Raji (cell line): Measurements from ENCODE around the gene SLC37A4.

Experiments used
- POLR2A ChIP-seq: IDR thresholded peaks from 2 replicates; pipeline ENCODE4 v1.6.1; 2011; ENCODE audit warnings: low read depth, low read length, control low read depth; ENCODE audit not compliant: insufficient read depth

The SLC37A4 gene

DNA sequence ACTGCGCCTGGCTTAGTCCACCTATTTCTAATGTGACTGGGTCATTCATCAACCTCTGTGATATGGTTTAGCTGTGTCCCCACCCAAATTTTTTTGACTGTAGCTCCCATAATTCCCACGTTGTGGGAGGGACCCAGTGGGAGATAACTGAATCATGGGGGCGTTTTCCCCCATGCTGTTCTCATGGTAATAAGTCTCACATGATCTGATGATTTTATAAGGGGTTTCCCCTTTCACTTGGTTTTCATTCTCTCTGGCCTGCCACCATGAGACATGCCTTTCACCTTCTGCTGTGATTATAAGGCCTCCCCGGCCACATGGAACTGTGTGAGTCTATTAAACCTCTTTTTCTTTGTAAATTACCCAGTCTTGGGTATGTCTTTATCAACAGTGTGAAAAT is 24.0 kb downstream of the SLC37A4 start:
- no peak for TF ChIP-seq POLR2A

DNA sequence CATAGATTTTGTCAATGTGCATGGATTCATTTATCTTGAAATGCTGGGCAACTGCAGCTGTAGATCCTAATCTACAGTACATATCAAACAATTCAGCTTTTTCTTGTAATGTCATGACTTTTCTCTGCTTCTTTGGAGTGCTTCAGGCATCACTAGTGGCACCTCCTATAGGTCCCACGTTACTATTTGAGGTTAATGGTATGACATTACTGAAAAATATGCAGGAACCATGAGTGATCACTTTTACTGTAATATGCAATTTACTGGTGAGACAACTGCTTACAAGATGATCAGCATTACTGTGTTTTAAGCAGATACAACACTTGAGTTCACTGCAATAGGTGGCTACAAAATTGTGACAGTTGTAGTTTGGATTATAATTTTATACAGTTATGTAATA is 29.8 kb downstream of the SLC37A4 start:
- TF ChIP-seq POLR2A: no peak

DNA sequence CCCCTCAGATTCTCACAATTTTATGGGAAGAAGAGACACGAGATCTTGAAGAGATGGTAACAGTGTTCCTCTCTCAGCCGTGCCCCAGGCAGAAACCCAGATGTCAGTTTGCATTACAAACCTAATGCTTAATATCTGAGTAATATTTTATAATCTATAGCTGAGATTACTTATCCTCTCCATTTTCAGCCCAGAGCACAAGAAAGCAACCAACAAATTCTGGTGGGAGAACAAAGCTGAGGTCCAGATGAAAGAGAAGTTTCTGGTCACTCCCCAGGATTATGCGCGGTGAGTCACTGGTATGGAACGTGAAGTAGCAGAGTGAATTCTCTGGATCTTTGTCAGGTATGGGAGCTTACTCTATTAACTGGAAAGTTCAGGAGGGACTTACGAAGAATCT is 31.9 kb downstream of the SLC37A4 start:
- TF ChIP-seq POLR2A: no peak

DNA sequence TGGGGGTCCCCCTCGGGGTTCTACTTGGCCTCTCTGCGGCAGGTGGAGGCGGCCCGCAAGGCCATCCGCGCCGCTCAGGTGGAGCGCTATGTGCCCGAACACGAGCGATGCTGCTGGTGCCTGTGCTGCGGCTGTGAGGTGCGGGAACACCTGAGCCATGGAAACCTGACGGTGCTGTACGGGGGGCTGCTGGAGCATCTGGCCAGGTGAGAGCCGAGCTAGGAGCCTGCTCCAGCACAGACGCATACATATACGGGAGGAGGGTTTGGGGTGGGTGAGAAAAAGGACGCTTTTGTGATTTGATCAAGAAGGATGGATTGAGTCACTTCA is 32.3 kb downstream of the SLC37A4 start:
- no peak for TF ChIP-seq POLR2A

DNA sequence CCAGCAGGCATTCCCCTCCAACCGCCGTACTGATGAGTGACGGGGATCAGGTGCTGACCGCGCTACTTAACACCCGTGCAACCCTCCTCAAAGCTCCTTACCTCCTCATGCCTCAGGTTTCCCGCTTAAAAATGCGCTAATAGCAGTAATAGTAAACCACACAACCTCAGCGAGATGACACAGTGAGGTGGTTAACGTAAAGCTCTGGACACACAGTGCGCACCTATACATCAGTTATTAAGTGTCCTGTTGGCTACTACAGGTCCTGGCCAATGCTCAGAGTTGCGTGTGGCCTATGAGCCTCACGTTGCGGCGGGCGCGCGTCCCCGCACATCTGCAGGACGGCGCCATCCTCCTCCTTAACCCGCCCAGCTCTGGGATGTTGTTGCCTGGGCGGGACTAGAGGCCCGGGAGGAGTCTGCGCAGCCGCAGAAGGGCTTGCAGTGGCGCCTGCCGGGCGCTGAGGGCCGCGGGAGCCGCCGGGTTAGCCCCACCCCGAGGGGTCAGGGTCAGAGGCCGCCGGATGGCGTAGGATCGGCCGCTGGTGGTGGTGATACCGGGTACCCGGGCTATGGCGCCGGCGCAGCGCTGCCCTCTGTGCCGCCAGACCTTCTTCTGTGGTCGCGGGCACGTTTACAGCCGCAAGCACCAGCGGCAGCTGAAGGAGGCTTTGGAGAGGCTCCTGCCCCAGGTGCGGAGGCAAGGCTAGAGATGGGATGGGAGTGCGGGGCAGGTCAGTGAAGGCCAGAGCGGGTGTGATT is 32.9 kb downstream of the SLC37A4 start, which contains the start of gene CENATAC:
Gene CENATAC, plus strand, starts transcription at position 512 of the 761 bp plus-strand sequence. Its CDS starts 60 bp downstream, at position 572.
- TF ChIP-seq POLR2A: peak; percentile 100

DNA sequence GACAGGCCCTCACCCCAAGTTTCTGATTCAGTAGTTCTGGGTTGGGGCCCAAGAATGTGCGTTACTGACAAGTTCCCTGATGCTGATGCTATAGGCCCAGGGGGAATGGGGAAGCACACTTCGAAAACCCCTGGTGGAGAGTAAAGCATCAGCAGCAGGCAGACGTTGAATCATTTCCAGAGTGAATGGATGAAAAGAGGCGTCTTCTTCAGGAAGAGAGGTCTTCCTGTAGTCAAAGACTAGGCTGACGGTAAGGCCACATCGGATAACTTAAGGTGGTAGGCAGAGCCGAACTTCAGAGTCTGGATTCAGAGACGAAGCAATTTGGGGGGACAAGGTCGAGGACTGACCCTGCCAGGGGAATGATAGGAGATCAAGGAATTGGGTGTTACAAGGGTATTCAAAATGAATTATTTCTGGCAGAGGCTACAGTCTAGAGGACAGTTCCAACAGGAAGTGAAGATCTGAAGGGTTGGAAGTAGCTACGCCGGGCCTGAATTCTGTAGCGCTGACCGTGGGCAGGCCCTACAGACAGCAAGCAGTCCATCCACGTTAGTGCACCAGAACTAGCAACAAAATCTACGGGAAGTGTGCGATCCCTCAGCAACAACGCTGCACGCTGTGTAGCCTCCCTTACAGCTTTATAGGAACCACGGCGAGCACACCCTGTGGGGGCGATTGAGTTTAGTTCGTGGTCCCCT is 33.6 kb downstream of the SLC37A4 start:
- no peak for TF ChIP-seq POLR2A

DNA sequence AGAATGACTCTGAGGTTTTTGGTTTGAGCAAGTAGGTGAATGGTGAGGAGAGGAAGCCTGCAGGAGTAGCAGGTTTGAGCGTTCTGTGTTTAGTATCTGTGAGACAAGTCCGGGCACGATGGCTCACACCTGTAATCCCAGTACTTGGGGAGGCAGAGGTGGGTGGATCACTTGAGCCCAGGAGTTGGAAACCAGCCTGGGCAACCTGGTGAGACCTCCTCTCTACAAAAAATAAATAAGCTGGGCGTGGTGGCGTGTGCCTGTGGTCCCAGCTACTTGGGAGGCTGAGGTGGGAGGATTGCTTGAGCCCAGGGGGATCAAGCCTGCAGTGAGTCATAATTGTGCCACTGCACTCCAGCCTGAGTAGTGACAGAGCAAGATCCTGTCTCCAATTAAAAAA is 42.4 kb downstream of the SLC37A4 start:
- TF ChIP-seq POLR2A: peak; percentile 19; the same call in 1 of the 2 replicates

DNA sequence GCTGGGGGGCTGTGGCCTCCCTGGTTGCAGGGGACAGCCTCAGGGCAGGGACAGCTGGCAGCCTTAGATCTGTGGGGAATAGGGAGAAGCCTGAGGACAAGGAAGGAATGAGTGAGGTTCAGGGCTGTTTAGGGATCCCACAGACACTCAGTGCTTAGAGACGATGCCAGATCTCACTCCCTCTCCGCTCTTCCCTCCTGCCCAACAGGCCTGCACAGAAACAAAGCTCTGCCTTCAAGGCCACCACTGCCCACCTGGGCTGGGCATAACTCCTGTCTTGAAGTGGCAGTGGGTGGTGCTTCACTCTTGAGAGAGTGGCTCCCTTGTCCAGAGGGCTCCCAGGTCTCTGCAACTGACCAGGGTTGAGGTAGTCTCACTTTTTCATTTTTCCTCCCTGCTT is 45.9 kb downstream of the SLC37A4 start:
- 0 out of 2 replicates have a peak, but pooled peaks have one; percentile 16 for TF ChIP-seq POLR2A

DNA sequence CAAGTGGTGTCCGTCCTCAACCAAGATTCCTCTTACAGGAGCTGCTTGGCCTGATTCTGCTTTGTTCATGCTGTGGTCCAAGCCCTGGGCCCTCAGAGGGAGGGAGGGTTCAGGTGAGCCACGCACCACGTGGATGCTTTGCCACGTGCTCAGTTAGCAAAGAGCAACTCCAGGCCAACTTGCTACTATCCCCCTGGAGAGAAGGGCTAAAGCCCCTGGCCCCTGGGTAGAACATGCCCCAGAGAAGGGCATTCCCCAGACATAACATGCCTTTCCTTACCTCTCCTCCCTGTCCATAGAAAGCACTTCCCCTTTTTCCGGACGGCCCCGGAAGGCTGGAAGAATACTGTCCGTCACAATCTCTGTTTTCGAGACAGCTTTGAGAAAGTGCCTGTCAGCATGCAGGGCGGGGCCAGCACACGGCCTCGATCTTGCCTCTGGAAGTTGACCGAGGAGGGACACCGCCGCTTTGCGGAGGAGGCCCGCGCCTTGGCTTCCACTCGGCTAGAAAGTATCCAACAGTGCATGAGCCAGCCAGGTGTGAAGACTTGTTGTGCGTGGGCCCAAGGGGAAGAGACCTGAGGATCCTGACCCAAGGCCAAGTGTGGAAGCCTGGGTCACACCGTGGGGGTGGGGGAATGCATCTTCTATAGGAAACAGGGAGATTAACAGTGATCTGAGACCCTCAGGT is 50.3 kb downstream of the SLC37A4 start:
- no peak for TF ChIP-seq POLR2A

DNA sequence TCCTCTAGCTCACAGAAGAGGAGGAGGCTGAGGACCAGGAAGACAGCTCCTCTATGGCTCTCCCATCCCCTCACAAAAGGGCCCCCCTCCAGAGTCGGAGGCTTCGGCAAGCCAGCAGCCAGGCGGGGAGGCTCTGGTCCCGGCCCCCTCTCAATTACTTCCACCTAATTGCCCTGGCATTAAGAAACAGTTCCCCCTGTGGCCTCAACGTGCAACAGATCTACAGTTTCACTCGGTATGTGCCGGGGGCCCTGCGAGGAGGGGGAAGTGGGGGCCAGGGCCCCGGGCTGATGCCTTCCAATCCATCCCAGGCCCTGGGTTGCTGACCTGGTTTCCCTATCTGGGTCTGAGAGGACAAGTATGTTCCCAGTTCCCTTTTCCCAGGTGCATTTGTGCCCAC is 51.2 kb downstream of the SLC37A4 start:
- TF ChIP-seq POLR2A: no peak

DNA sequence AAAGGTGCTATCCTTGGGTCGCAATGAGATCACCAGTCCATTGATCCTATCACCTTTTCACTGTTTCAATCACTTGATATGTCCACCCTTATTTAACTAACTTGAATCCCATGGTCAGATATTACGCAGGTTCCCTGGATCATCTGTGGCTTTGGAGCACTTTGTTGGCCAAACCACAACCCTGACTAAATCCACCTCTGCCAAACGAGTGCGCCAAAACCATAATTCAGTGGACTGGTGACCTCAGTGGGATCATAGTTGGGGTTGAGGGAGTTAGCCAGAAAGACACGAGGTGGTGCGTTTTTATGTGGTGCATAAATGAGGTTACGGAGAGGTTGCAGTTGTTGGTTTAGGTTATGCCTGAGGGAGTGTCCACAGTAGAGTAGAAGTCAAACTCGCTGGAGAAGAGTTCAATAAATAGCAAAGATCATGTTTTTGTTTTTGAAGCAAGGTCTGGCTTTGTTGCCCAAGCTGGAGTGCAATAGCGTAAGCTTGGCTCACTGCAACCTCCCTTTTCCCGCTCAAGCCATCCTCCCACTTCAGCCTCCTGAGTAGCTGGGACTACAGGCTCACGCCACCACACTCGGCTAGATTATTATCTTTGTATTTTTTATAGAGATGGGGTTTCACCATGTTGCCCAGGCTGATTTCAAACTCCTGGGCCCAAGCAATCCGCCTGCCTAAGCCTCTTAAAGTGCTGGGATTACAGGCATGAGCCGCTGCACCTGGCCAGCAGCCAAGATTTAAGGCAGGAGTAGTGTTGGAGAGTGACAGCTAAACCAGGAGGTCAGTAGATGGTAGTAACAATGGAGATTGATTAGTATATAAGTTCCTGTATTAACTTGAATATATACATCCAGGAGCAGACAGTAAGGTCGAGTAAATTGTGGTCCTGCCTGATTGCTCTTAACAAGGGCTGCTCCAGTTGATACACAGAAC is 54.6 kb downstream of the SLC37A4 start:
- TF ChIP-seq POLR2A: no peak
